Ureter (tissue), 1 donor: Measurements from ENCODE around the gene FRMD4A. TPM values are rescaled to one million over a fixed set of nuclear protein-coding genes. Genes with fewer than 3 reads are reported as not detected.
A peak's percentile ranks its signal among the peaks of the same experiment; 100 is the strongest.
"Not testable (repeated sequence)": the region's sequence is repeated elsewhere in the genome, so short reads cannot be mapped to it uniquely, and the experiment has no call there.

Experiments
- DNase-seq: peaks from one replicate; pipeline ENCODE4 v3.0.0-alpha.2; 2020; ENCODE audit warnings: low spot score
- total RNA-seq: library from RNA; stranded (reverse); gene quantifications from one replicate; pipeline ENCODE4 v1.2.4, GENCODE V29; 2023
- donor health status: DM: yes; HTN: yes; CAD: no.

Gene FRMD4A
- total RNA-seq, 1 donor from 2014 or later, result 37.9 TPM

DNA sequence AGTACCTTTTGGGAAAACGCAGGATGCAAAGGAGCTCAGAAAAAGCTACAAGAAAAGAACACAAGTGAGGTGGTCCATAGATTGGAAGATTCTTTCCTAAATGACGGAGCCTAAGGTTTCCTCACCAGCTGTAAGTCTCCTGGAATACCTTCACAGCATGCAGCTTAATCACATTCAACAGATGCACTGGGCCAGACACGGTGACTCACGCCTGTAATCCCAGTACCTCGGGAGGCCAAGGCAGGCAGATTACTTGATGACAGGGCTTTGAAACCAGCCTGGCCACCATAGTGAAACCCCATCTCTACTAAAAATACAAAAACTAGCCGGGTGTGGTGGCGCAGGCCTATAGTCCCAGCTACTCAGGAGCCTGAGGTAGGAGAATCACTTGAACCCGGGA is 228.7 kb downstream of the FRMD4A start:
- DNase-seq, result no peak

DNA sequence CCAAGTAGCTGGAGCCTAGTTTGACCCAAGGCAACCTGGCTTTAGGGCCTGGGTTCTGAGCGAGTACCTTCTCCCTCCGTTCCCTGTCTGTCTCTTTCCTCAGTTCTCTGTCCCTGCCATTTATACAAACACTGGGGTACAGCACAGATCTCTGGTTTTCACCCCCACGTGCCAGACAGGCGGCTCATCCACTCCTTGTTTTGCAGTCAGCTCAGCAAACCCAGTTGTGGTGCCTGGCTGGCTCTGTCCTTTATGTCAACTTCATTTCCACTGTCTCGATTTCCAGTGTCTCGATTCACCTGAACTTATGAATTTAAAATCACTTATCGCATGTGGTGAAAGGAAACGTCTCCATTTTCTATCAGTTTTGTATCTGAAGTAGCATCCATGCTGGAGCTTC is 230.8 kb downstream of the FRMD4A start:
- DNase-seq, result no peak

DNA sequence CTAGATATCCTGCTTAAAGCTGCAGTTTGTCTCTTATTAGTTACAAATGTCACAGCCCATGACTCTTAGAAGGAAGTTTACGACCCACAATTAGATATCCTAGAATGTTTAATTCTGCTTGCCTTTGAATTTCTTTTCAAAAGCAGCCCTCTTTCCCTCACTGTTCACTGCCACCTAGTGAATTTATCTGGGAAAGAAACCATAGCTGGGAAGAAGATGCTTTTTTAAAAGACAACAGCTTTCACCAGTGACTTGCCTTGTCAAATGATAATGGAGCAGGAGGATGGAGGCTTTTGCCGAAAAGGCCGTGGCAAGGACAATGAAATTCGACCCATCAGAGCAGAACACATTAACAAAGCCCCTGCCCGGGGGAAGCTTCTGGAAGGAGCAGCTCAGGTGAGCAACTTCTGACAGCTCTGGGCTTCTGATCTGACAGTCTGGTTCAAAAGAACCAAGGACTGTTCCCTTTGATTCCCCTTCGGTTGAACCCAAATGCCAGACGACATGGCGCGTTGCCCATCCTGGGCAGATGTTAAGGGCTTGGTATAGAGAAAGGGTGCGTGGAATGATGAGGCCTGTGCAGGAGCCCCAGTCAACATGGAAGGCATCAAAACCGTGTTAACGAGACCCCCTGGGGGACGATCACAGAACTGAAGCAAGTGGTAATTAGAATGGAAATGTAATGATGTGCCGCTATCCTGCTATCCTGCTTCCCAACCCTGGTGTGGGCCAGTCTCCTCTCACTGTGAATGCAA is 236.8 kb downstream of the FRMD4A start:
- DNase-seq, result no peak

DNA sequence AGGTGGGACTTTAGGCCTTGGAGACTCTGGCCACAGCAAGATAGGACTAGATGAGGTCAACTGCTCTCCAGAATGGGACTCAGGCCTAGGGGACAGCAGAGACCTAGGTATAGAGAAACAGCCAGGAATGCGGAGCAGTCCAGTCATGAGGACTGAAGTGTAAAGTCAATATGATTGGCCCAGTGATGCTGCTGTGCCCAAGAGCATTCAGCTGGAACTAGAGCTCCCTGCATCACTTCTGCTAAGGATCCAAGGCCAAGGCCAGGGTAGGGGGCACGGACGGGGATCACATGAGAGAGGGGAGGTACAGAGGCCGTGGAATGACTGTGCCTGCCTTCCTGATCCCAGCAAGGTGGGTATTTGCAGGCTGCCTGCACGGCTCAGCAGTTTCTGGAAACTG is 237.9 kb downstream of the FRMD4A start:
- DNase-seq, result no peak

DNA sequence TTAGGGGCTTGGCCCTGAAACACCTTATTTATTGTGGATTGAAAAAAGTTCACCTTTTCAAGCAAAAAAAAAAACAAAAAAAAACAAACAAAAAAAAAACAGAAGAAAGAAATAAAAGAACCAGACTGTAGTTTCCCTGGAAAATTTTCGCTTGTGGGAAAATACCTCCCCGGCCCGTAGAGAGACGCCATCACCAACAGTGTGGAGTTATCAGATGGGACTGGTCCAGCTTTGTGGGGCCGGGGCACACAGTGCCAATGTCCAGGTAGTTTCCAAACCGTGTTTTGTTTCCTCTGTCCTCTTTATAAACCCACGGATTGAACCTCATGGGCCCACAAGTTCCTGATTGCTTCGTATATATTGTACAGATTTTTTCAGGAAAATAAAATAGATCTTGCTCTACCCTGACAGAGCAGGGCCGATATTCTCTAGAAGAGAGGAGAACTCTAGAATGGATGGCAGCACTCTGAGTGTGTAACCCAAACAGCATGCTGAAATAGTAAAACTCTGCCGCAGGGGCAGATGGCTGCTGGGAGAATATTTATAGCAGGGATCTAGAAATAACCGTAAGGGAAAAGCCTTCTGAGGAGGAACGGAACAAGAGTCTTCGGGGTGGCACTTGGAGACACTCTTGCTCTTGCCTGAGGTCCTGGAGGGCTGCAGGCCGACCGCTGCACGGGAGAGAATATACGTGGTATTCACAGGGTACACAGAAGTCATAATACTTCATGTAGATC is 241.0 kb downstream of the FRMD4A start:
- DNase-seq, result no peak

DNA sequence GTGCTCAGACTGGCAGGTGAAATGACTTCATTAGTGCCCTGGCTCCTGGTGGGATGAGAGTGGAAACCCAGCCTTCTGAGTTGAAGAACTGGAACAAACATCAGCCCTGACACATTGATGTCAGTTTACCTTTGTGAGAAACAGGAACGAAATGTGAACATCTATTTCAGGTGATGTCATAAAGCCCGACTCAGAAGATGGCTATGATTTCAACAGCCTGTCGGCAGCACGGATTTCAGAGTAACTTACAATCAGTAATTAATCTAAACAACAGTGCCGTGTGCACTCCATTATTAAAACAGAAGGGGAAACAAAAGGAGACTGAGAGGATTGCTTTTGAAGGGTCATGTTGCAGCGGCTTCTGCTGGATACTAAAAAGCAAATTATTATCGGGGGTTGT is 243.2 kb downstream of the FRMD4A start:
- no peak for DNase-seq

DNA sequence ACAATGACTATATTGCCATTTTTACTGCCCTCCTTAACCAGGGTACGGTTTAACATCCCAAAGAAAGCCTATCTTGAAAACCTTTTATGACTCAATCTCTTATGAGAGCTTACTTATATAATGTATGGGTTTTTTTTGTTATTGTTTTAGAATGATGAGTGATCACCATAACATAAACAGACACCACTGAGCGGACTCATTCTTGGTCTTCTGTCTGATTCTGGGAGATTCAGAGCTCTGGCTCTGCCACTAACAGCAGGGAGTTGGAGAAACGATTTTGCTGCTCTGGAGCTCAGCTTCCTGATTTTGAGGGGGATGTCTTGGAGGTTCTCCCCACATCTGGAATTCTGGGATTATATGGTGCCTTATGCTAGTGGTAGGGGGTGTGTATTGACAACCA is 244.1 kb downstream of the FRMD4A start:
- DNase-seq, result no peak

DNA sequence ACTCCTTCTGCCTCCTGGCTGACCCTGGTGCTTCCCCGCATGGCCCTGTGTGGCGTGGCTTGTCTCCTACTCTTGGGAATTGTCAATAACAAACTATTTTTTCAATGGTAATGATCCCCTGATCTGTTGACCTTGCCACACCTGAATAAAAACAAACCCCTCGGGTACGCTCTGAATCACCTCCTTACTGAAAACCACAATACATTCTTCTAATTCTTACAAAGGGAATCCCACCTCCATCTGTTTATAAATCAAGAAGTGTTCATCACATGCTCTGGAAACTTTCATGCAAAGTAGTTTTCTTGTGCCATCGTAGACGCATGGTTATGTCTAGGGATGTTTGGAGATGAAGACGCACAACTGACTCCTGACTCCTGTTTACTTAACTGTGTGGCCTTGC is 245.8 kb downstream of the FRMD4A start:
- DNase-seq, result no peak

DNA sequence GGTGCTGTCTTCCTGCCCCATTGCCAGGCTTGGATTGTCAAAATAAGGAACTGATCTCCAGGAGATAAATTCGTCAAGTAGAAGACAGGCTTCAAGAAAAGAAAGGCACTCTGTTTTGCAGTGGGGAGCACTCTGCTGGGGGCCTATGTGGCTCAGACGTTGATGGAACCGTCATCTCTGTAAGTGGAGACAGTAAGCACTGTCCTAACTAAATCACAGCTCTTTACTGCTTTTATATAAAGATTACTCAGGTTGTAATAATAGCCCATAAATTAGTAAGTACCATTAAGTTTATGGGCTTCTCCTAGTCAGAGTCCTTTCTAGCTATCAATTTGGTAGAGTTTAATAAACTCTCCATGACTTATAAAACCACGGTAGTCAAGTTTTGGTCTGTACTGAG is 249.9 kb downstream of the FRMD4A start:
- DNase-seq, result no peak

DNA sequence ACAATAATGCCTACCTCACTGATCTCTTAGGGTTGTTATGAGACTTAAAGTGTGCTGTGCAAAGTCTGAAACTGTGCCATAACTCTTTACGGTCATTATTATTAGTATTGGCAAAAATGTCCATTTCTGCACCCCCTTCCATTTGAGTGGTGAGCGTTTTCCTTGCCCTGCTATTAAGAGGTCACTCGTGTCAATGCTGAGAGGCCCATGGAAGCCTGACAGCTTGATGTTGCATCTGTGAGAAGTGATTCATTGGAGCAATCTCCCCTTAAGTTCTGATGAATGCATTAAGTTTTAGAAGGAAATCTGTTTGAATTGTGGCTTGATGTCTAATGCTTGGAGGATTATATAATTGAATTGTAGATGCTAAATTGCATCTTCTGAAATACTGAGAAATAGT is 253.3 kb downstream of the FRMD4A start:
- no peak for DNase-seq

DNA sequence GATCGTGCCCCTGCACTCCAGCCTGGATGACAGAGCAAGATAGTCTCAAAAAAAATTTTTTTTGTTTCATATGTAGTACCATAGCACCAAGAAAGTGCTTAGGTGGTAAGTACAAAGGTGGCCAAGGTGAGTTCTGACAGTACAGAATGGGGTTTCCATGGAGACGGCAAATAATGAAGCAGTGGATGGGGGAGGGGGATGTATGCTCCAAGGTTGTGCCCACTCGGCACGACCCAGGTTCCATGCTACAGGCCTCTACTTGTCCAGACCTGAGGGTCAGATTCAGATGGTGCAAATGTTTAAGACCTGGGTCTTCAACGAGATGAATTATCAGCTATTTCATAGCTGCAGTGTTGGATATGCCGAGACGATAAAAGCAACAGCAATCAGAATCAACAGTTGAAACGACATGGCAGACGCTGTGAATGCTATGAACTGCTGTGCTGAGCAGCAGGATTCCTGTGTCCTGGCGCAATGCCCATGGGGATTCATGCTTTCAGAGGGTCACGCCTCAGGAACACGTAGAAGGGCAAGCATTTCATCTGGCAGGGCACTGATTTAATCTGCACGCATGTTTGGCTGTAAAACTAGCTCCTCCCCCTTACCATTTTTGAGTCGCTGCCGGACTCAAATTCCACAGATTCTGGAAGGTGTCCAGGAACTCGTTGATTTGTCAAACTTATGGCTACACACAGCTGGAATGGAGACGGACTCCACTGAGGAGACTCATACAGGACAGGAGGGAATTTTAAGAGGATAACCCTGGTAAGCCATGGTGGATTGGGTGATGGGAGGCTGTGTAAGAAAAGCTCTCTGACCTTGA is 256.5 kb downstream of the FRMD4A start:
- peak; percentile 90 for DNase-seq

DNA sequence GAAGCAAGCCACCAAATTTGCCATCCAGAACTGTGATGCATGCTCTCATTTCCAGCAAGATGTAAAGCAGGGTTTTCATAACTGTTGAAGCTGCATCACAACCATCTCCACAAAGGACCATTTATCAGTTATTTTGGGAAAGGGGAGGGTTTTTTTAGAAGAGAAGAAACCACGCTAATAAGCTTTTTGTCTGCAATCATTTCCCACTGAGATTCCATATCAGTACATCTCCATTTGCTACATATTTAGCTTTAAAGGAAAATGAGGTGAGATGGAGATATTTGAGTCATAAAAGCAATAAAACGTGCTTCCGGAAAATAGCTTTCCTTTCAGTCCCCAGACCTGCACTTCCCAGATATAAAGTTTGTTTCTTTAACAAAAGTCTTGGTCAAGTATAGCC is 258.2 kb downstream of the FRMD4A start:
- DNase-seq, result no peak

DNA sequence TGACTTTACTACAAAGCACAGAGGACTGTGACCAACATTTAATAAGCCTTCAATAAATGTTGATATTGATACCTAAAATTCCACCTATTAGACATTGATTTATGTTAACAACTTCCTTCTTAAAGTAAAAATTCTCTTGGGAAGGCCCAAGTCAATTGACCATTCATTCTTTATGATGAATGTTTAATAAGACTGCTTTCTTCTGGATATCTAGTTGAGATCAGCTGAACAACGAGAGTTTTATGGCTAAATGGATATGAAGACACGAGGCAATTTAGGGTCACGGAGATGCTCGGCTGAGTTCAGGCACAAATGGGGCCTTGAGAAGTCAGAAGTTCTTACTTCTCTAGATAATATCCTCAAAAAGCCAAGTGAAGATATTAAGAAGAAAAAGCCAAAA is 258.8 kb downstream of the FRMD4A start:
- no peak for DNase-seq

DNA sequence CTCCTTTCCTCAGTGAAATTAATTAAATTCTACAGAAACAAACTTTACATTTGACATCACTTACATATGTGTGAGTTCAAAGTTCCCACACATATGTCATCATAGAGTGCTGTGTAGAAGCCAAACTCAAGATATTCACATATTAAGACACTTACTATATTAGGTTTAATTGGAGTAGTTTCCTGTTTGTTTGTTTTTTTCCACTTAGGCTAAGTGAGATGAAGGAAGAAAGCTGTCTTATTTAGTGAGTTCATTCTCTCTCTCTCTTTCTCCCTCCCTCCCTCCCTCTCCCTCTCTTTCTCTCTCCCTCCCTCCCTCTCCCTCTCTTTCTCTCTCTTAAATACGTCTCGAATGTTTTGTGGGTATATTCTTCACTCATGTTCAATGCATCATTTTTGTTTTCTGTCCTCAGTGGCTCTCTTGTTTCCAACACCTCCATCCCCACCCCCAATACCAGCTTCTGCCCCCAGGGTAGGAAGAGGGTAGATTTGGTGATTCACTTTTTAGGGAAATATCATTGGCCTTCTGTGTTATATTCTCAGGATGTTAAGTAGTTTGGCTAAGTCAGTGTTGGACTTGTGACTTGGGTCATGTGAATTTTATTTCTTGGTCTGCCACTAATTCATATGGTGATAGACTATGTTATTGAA is 262.0 kb downstream of the FRMD4A start:
- DNase-seq, result no peak

DNA sequence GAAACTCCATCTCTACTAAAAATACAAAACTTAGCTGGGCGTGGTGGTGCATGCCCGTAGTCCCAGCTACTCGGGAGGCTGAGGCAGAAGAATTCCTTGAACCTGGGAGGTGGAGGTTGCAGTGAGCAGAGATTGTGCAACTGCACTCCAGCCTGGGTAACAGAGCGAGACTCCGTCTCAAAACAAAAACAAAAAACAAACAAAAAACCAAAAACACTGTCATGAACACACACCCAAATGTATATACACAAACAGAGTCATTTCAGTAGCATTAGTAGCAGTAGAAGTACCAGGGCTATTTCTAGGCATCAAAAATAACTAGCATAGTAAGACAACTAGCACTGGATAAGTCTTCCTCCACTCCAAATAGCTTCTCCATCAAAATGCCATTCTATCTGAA is 263.1 kb downstream of the FRMD4A start:
- DNase-seq, result not testable (repeated sequence)

DNA sequence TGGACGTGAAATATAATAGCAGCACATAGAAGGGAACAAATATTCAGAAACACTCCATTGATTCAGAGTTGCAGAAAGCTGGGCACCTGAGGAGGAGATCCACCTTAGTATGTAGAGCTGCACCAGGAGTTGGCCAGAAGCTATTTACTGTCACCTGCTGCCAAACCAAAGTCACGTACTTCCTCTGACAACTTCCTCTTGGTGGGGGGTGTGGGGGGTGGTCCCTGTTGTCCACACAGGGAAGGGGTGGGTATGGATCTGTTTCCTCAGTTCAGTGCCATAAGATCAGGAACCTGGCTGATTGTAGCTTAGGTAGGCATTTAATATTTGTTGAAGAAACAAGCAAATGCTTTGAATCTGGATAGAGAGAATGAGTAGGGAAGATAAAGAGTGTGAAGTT is 264.6 kb downstream of the FRMD4A start:
- DNase-seq, result no peak

DNA sequence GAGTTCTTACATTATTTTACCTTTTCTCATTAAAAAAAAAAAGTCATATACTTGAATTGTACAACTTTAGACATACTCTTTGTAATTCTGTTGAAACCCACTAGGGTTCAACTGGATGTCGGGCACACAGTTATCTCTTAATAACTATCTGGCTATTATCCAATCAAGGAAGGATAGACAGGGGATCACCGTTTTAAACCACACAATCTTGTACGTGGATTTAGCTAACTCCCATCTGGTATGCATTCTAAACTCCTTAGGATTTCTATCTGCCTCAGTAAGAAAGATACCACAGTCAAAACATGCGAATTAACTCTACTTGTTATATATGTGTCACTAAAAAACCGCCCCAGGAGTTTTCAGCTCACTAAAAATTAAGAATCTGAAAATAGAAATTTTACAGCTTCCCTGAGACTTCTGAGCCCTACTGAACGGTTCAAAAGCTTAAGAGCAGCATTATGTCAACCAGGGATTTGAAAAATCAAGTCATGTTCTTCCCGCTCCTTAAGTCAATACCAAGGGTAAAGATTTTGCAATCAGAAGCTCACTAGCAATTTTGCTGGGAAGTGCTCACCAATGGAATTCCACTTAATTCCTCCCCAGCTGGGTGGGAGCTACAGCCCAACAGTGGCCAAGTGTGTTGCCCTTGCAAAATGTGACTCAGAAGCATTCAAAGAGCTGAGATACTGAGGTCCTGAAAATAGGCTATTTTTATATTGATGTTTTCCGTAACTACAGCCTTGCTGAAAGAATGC is 267.0 kb downstream of the FRMD4A start:
- no peak for DNase-seq

DNA sequence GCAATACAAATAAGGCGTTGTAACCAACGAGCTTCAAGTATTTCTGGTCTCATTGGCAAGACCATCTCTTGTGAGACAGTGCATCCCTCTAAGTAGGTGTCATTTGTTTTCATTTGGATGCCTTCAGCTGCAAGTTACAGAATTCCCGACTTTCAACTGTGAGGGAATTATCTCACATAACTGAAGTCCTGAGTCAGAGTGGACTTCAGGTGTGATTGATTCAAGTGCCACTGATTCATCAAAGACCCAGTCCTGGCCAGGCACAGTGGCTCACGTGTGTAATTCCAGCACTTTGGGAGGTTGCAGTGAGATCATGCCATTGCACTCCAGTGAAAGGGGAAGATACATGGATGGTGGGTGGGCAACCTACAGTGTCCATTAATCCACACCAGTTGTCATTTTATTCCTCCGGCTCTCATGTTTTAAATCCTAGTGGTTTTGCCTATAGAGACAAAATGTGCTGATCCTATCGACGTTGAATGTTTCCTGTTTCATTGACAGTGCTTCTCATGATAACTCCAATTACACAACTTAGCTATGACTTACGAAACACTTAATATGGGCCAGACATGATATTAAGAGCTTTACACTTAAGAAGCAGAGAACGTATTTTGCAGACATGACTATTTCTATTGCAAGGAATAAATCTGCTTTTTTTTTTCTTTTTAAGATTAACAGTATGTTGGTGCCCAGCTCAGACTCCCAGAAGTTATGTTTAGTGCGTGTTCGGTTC is 268.0 kb downstream of the FRMD4A start:
- DNase-seq, result no peak

DNA sequence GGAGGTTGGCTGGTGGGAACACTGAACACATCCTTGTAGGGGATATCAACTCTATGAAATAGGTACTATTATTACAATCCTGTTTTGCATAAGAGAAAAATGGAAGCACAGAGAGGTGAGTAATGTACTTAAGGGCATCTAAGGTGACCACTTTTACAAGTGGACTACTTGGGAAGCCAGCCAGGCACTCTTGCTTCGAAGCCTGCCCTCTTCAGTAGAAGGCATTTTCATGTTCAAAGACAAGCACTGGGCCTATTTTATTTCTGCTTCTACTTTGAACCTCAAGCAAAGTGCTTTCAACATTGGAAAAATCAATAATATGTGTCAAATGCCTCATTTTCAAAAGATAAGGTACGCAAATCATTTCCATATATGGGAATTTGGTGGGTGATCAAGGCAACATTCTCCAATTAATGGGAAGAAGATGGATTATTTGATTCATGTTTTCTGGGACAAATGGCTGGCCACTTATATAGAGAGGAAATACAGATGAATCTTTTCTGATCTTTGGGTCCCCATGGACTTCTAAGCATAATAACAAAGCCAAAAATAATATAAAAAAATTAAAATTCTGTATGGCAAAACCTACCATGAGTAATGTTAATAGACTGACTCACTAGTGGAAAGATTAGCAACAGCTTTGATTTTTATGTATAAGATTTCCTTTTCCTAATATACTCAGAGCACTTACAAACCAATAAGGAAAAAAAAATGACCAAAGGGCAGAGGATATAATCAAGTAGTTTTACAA is 270.2 kb downstream of the FRMD4A start:
- DNase-seq, result no peak
